Muscle layer of colon (tissue), 2 donors: ENCODE measurements around the gene MRPL33.

Experiments
- H3K27ac ChIP-seq: one replicate; pipeline ENCODE4 v1.7.0; 2013; ENCODE audit warnings: low read depth, mild to moderate bottlenecking, low read length, moderate library complexity
- H3K27me3 ChIP-seq, 2 donors: one replicate each; pipeline ENCODE4 v1.7.0; 2013; ENCODE audit warnings: low read length in 2 of 2, mild to moderate bottlenecking in 2 of 2; ENCODE audit not compliant: insufficient read depth in 2 of 2, control insufficient read depth in 1 of 2
- H3K36me3 ChIP-seq: one replicate; pipeline ENCODE4 v1.7.0; 2013; ENCODE audit warnings: mild to moderate bottlenecking, low read length; ENCODE audit not compliant: insufficient read depth
- H3K4me1 ChIP-seq: one replicate; pipeline ENCODE4 v1.7.0; 2013; ENCODE audit warnings: mild to moderate bottlenecking, low read length; ENCODE audit not compliant: insufficient read depth
- H3K4me3 ChIP-seq, 2 donors: one replicate each; pipeline ENCODE4 v1.7.0; 2013; ENCODE audit warnings: low read length in 2 of 2, low read depth in 1 of 2, mild to moderate bottlenecking in 1 of 2, moderate library complexity in 1 of 2
- H3K9ac ChIP-seq: one replicate; pipeline ENCODE4 v1.7.0; 2013; ENCODE audit warnings: low read length
- H3K9me3 ChIP-seq: one replicate; pipeline ENCODE4 v1.7.0; 2013; ENCODE audit warnings: mild to moderate bottlenecking, low read length
- donor health status: abdominal sarcoma.
- donor health status: Adenocarcinoma of cecum.

MRPL33 gene

DNA sequence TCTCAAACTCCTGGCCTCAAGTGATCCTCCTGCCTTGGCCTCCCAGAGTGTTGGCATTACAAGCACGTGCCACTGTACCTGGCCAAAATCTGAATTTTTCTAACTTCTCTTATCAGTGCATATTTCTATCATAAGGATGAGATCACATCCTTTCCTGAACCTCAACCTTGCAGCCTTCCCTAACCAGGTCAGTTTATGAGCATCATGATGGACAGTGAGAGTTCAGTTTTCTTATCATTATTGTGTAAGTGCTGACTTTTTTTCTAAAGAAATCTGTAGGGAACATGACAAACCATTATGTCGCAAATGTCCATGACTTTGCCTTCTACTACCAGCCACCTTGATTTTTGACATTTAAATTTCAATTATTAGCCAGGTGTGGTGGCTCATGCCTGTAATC lies 31.5 kb downstream of the MRPL33 start:
- Histone ChIP-seq H3K27me3 (no peaks in the 10 kb centered on the region), H3K4me1 (peaks cover 14% of the 10 kb centered on the region), H3K9ac (no peak overlapping the region), H3K4me3 (no peak overlapping the region), H3K36me3 (no peaks in the 10 kb centered on the region), H3K9me3 (no peaks in the 10 kb centered on the region), H3K27ac (no peak overlapping the region)

DNA sequence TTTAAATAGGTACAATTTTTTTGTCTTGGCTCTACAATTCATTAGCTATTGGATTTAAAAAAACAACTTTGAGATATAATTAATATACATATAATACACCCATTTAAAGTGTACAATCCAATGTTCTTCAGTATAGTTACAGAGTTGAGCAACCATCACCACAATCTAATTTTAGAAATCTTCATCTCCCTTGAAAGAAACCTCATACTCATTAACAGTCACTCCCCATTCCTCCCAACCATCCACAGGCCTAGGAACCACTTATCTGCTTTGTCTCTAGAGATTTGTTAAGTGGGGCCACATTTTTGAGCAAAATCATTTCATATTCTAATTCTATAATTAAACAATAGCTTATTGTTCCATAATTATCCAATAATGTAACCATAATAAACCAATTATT lies 32.6 kb downstream of the MRPL33 start:
- H3K27me3 ChIP-seq: no peaks in the 10 kb centered on the region
- H3K4me1 ChIP-seq: peaks cover 8% of the 10 kb centered on the region
- no peak overlapping the region for H3K4me3 ChIP-seq
- H3K9ac ChIP-seq: no peak overlapping the region
- no peak overlapping the region for H3K27ac ChIP-seq
- no peaks in the 10 kb centered on the region for H3K36me3 ChIP-seq
- no peaks in the 10 kb centered on the region for H3K9me3 ChIP-seq

DNA sequence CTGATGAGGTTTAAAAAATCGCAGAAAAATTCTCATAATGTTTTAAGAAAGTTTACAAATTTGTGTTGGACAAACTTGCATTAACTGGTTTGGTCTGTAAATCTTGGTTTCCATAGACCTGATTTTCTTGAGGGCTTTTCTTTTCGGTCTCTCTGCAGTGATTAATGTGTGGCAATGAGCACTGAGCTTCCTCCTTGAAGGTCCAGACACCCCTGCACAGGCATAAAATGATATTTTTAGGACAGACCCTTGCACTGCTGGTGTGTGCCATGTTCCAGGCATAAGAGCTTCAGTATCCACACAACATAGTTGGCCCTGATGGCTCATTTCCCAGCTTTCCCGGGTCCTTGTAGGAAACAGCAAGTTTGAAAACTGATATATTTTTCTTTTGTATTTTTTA lies 33.7 kb downstream of the MRPL33 start:
- Histone ChIP-seq H3K36me3 (no peaks in the 10 kb centered on the region), H3K27ac (no peak overlapping the region), H3K9me3 (no peaks in the 10 kb centered on the region), H3K9ac (no peak overlapping the region), H3K27me3 (no peaks in the 10 kb centered on the region), H3K4me1 (no peaks in the 10 kb centered on the region), H3K4me3 (no peak overlapping the region)

DNA sequence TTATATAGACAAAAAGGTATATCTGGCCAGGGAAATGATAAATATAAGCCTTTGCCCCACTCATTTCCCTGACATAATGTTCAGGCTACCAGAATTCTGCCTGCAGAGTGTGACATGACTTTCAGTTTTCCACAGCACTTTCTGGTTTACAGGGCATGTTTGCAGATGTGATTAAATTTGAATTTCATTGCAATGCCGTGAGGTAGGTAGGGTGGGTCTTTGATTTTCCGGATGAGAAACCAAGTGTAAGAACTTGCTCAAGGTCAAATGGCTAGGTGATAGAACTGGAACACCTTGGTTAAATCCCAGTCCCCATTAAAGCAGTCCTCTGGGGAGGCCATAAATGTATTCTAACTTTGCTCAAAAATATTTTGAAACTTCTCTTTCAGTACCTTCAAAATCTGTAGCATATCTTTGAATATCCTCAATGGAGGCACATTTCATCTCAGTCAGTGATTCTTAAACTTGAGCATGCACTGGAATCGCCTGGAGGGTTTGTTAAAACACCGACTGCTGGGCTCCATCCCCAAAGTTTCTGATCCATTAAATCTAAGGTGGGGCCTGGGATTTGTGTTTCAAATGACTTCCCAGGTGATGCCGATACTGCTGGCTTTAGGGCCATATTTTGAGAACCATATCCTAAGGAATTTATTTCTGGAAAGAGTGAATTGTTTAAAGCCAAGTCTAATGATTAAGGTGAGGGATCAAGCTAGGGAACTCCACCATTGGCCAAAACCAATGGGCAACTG lies 35.0 kb downstream of the MRPL33 start:
- Histone ChIP-seq H3K9me3 (no peaks in the 10 kb centered on the region), H3K27me3 (no peaks in the 10 kb centered on the region)

DNA sequence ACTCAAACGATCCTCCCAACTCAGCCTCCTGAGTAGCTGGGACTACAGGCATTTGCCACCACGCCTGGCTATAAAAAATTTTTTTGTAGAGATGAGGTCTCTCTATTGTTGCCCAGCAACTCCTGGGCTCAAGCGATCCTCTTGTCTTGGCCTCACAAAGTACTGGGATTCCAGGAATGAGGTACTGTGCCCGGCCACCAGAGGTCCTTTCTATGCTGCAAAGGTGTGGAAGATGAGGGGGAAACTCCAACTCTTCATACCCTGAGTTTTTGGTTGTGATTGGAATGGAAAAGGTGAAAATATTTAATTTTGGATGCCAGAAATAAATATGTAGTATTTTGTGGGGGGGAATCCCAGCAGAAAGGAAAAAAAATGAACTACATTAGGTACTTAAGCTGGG lies 36.0 kb downstream of the MRPL33 start:
- H3K9me3 ChIP-seq: no peaks in the 10 kb centered on the region
- no peak overlapping the region for H3K4me3 ChIP-seq
- no peak overlapping the region for H3K27ac ChIP-seq
- no peaks in the 10 kb centered on the region for H3K4me1 ChIP-seq
- no peaks in the 10 kb centered on the region for H3K36me3 ChIP-seq
- H3K9ac ChIP-seq: no peak overlapping the region
- no peaks in the 10 kb centered on the region for H3K27me3 ChIP-seq

More for the DNA sequence above, 35.0 kb downstream of the MRPL33 start:
- Histone ChIP-seq H3K4me3 (no peak overlapping the region), H3K4me1 (no peaks in the 10 kb centered on the region), H3K27ac (no peak overlapping the region), H3K9ac (no peak overlapping the region), H3K36me3 (no peaks in the 10 kb centered on the region)

DNA sequence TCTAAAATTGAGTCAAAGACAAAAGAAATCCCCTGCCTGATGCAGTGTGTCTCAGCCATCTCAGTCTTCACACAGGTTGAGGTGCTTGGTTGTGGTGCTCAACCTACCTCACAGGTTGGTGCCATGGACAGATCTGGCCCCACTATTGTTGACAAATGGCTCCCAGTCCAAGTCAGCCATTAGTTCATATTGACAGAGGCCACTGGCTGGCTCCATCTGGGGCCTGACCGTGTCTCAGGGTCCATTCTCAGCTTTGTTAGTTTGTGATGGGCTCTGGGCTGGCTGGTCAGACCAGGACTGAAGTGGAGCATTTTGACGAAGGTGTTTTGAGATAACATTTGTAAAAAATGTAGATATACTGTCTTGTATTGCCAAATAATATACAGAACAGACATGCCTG lies 36.9 kb downstream of the MRPL33 start:
- no peak overlapping the region for H3K9ac ChIP-seq

DNA sequence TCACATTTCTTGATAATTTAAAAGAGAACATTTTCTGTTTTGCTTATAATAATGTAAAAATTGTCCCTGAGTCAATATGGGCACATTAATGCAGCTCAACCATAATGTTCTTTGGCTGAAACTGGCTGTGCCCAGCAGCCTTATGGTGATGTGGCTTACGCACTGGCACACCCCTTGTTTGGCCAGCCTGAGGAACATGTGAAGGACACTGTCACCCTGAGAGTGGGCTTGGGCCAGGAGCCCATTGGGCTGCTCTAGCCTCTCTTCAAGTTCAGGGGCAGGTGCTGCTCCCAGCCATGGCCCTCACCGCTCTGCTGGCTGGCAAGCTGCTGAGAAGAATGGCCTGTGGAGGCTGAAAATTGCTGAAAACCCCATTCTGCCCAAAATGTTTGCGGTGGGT lies 37.5 kb downstream of the MRPL33 start:
- Histone ChIP-seq H3K27ac (no peak overlapping the region), H3K27me3 (no peaks in the 10 kb centered on the region), H3K9me3 (no peaks in the 10 kb centered on the region), H3K36me3 (no peaks in the 10 kb centered on the region), H3K4me1 (no peaks in the 10 kb centered on the region), H3K9ac (no peak overlapping the region), H3K4me3 (no peak overlapping the region)

More for the DNA sequence above, 36.9 kb downstream of the MRPL33 start:
- H3K27me3 ChIP-seq: no peaks in the 10 kb centered on the region
- H3K9me3 ChIP-seq: no peaks in the 10 kb centered on the region
- H3K4me3 ChIP-seq: no peak overlapping the region
- H3K4me1 ChIP-seq: no peaks in the 10 kb centered on the region
- no peaks in the 10 kb centered on the region for H3K36me3 ChIP-seq
- H3K27ac ChIP-seq: no peak overlapping the region

DNA sequence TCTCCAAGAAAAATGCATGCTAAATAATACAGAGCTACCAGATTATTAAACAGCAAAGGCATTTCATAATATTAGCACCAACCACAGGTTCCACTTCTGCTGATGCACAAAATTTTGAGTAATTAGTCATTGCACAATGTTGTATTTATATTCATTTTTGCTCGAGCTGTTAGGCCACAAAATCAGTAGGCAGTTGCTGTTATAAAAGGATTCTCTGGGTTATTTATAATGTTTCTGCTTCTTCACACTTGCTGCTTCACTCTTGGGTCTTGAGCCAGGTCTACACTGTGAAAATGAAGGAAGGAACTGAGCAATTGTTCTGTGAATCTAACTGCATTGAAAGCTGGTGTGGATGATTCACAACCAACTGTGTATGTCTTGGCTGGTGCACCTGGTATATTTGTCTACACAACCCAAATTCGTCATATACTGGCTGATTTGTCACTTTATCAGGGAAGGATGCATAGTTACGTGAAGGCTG lies 38.3 kb downstream of the MRPL33 start:
- no peak overlapping the region for H3K27ac ChIP-seq

DNA sequence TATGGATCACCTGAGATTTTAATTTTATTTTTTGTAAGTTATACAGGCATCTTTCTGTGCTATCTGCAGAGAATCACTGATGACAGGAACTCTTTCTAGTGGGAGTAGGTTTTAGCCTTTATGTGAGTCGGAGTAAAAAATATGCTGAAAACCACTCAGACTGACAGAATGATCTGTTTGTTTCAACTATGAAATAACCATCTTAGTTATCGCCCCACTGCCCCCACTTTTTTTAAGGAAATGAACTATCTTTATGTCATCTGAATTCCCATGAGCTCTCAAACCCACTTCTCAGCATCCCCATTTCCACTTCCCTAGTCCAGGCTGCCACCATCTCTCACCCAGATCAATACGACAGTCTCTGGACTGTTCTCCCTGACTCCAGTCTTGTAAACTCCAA lies 38.9 kb downstream of the MRPL33 start:
- Histone ChIP-seq H3K4me1 (no peaks in the 10 kb centered on the region), H3K27me3 (no peaks in the 10 kb centered on the region), H3K9me3 (no peaks in the 10 kb centered on the region), H3K9ac (no peak overlapping the region), H3K4me3 (no peak overlapping the region), H3K27ac (no peak overlapping the region), H3K36me3 (no peaks in the 10 kb centered on the region)

More for the DNA sequence above, 38.3 kb downstream of the MRPL33 start:
- Histone ChIP-seq H3K9me3 (no peaks in the 10 kb centered on the region), H3K4me1 (no peaks in the 10 kb centered on the region), H3K9ac (no peak overlapping the region), H3K36me3 (no peaks in the 10 kb centered on the region), H3K27me3 (no peaks in the 10 kb centered on the region), H3K4me3 (no peak overlapping the region)

DNA sequence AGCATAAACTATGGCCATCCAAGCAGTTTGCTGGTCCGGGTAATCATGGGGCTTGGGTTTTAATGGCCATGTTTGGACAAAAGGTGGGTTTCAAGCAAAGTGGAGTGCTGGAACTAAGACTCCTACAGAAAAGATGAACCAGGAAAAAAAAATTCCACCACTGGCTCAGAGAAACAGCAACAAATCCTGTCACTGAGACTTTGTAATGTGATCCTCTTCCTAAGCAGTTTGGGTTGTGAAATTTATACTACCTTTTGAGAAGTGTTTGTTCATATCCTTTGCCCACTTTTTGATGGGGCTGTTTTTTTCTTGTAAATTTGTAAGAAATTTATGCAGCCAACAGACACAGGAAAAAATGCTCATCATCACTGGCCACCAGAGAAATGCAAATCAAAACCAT lies 40.2 kb downstream of the MRPL33 start:
- Histone ChIP-seq H3K4me1 (no peaks in the 10 kb centered on the region), H3K27me3 (no peaks in the 10 kb centered on the region), H3K36me3 (no peaks in the 10 kb centered on the region), H3K9me3 (no peaks in the 10 kb centered on the region), H3K9ac (no peak overlapping the region), H3K4me3 (no peak overlapping the region), H3K27ac (no peak overlapping the region)

DNA sequence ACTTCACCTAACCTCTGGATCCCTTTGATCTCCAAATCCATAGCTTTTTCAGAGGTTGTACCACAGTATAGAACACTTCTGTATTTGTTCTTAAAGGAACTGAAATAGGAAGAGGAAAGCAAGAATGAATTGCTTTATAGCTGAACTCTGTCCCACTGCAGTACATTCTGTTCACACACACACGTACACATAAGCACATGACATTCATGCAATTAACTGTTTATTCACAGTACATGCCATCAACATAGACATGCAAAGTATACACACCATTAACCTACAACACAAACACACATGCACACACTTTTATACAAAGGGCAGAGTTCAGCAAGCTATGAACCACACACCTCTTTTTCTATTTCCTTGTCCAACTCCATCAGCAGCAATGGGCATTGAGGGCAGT lies 43.2 kb downstream of the MRPL33 start:
- no peak overlapping the region for H3K27ac ChIP-seq
- H3K9ac ChIP-seq: no peak overlapping the region
- no peaks in the 10 kb centered on the region for H3K27me3 ChIP-seq
- H3K9me3 ChIP-seq: no peaks in the 10 kb centered on the region
- no peak overlapping the region for H3K4me3 ChIP-seq
- H3K36me3 ChIP-seq: no peaks in the 10 kb centered on the region
- no peaks in the 10 kb centered on the region for H3K4me1 ChIP-seq

DNA sequence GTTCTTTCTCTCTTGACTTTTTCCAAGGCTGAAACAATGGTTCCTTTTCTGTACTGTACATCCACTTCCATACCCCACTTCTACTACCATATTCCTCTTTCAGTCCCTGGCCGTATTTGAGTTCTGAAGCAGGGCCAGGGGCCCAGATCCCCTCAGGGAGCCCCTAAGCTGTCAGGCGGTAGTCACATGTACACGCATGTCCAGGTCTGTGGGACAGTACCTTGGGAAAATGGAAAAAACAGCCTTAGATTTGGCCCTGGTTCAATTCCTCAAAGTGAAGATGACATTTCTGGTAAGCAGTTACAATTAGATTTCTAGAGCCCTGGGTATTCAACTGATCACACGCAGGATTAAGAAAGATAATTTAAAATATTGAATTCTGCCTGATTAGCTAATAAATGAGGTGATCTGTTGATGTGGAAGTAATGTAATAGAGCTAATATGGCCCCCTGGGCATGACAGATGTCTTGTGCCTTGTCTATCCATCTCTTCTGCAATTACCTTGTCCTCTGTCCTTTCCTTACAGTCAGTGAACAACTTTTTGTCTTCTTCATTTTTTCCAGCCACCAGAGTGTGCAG lies 44.4 kb downstream of the MRPL33 start:
- no peaks in the 10 kb centered on the region for H3K4me1 ChIP-seq
- H3K27me3 ChIP-seq: no peaks in the 10 kb centered on the region
- H3K4me3 ChIP-seq: no peak overlapping the region
- H3K36me3 ChIP-seq: no peaks in the 10 kb centered on the region
- no peak overlapping the region for H3K9ac ChIP-seq
- H3K27ac ChIP-seq: no peak overlapping the region
- H3K9me3 ChIP-seq: no peaks in the 10 kb centered on the region
